Fibroblast of upper back skin (primary cell): ENCODE measurements around the gene CAMK2N1.

Source experiments
- DNase-seq: peaks from one replicate; pipeline ENCODE4 v3.0.0-alpha.2; 2013

CAMK2N1 gene

GRCh38 chr1:20442920-20443625, 42.9 kb downstream of the CAMK2N1 start:
- no peak for DNase-seq

GRCh38 chr1:20440785-20441200, 45.2 kb downstream of the CAMK2N1 start:
- DNase-seq = peak; percentile 25

- DNase-seq = peak; percentile 12
Observed at GRCh38 chr1:20439282-20439681, 46.7 kb downstream of the CAMK2N1 start.

- DNase-seq = no peak
Observed at GRCh38 chr1:20437640-20438039, 48.4 kb downstream of the CAMK2N1 start.

GRCh38 chr1:20432891-20433290, 53.1 kb downstream of the CAMK2N1 start:
- no peak for DNase-seq
